ENCODE data around the gene FBXO40.

DNA sequence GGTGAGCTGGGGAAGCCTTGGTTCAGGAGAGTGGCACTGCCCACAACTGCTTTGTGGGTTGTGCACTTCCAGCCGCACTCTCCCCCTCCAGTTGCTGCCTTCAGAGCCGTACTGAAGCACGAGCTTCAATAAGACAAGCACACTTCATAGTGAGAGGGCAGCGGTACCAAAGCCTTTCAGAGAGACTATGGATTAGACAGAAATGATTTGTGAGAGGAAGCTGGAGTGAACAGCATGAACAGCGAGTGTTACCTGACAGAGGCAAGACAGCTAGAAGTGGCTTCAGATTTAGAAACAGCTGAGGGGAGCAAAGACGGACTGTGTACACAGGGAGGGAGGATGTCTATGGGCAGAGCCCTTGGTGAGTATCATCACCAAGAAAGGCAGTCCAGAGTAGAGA lies 36.4 kb downstream of the FBXO40 start:
- TF ChIP-seq, protein P1, sequence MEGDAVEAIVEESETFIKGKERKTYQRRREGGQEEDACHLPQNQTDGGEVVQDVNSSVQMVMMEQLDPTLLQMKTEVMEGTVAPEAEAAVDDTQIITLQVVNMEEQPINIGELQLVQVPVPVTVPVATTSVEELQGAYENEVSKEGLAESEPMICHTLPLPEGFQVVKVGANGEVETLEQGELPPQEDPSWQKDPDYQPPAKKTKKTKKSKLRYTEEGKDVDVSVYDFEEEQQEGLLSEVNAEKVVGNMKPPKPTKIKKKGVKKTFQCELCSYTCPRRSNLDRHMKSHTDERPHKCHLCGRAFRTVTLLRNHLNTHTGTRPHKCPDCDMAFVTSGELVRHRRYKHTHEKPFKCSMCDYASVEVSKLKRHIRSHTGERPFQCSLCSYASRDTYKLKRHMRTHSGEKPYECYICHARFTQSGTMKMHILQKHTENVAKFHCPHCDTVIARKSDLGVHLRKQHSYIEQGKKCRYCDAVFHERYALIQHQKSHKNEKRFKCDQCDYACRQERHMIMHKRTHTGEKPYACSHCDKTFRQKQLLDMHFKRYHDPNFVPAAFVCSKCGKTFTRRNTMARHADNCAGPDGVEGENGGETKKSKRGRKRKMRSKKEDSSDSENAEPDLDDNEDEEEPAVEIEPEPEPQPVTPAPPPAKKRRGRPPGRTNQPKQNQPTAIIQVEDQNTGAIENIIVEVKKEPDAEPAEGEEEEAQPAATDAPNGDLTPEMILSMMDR (IDR thresholded peaks at IDR 0.05), result no peak
- no peak for TF ChIP-seq POLR2A (IDR thresholded peaks at IDR 0.05)

Data from right lobe of liver (tissue), 4 donors.